PC-3 (cell line): Measurements from ENCODE around the gene PSMD6.

Source experiments
- CTCF ChIP-seq: fragments of 300-600 bp; sonication (generic); conservative IDR thresholded peaks from 2 replicates; pipeline ENCODE4 v1.5.1; 2017; ENCODE audit warnings: antibody characterized with exemption, low read depth, mild to moderate bottlenecking, low read length
- EZH2 ChIP-seq: fragments of 300-600 bp; sonication (generic); IDR thresholded peaks from one replicate; pipeline ENCODE4 v1.6.1; 2017; ENCODE audit warnings: antibody characterized with exemption, mild to moderate bottlenecking, low read length; ENCODE audit not compliant: unreplicated experiment
- EZH2phosphoT487 ChIP-seq: fragments of 300-600 bp; sonication (generic); IDR thresholded peaks from 2 replicates; pipeline ENCODE4 v1.6.1; 2018; ENCODE audit warnings: mild to moderate bottlenecking, antibody characterized with exemption, low read length, borderline replicate concordance

- TF ChIP-seq CTCF: no peak
- no peak for TF ChIP-seq EZH2
- TF ChIP-seq EZH2phosphoT487: no peak
These were observed 25.8 kb upstream of the PSMD6 start for GRCh38 chr3:64049136-64049535.
